GM19467 (cell line): Measurements from ENCODE around the gene DGKK.

Experiments used
- ATAC-seq: cut with Tn5 transposase; IDR thresholded peaks from one replicate; pipeline ENCODE4 v1.9.1; 2021; ENCODE audit warnings: mild to moderate bottlenecking, moderate library complexity; ENCODE audit not compliant: unreplicated experiment

Gene DGKK, protein sequence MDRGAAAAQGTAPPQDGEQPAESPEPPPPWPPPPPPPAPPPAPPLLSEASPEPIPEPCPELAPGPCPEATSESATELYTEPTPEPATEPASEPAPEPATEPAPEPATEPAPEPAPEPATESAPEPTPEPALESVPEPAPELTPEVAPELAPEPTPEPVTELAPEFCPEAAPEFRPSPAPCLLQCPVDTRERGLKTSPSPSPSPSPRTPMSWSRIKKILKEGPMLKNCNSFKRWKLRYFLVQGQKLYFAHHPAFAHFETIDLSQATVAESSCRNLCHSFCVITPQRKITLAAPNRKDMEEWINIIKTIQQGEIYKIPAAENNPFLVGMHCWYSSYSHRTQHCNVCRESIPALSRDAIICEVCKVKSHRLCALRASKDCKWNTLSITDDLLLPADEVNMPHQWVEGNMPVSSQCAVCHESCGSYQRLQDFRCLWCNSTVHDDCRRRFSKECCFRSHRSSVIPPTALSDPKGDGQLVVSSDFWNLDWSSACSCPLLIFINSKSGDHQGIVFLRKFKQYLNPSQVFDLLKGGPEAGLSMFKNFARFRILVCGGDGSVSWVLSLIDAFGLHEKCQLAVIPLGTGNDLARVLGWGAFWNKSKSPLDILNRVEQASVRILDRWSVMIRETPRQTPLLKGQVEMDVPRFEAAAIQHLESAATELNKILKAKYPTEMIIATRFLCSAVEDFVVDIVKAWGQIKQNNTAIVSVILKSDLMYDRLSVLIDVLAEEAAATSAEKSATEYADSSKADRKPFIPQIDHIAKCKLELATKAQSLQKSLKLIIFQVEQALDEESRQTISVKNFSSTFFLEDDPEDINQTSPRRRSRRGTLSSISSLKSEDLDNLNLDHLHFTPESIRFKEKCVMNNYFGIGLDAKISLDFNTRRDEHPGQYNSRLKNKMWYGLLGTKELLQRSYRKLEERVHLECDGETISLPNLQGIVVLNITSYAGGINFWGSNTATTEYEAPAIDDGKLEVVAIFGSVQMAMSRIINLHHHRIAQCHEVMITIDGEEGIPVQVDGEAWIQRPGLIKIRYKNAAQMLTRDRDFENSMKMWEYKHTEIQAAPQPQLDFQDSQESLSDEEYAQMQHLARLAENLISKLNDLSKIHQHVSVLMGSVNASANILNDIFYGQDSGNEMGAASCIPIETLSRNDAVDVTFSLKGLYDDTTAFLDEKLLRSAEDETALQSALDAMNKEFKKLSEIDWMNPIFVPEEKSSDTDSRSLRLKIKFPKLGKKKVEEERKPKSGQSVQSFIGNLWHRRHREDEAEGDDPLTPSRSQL

DNA sequence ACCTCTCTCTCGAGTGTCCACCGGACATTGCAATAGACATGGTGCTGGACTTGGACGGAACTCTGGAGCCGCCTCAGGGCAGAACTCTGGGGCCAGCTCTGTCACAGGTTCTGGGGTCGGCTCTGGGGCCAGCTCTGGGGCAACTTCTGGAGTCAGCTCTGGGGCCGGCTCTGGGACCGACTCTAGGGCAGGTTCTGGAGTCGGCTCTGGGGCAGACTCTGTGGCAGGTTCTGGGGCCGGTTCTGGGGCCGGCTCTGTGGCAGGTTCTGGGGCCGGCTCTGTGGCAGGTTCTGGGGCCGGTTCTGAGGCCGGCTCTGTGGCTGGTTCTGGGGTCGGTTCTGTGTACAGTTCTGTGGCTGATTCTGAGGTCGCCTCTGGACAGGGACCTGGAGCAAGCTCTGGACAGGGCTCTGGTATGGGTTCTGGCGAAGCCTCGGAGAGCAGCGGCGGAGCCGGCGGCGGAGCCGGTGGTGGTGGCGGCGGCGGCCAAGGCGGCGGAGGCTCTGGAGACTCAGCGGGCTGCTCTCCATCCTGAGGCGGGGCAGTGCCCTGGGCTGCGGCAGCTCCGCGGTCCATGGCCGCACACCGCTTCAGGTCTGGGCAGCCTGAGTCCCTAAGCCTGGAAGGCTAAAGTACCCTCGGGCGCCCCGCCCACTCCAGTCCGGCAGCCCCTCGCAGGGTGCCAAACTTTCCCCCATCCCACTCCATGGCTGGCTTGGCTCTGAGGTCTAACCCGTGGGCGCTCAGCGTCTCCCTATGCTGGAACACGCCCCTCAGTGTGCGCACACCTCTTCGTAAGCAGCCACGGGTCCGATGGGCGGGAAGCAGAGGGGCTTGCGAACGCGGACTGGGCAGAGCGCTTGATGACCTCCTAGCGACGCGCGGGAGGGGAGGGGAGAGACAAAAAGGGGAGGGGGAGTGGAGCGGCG, at the start of gene DGKK:
Gene DGKK (minus strand): TSS at position 723 of the 929 bp plus-strand sequence. CDS start 147 bp downstream, at position 576.
- ATAC-seq = no peak

DNA sequence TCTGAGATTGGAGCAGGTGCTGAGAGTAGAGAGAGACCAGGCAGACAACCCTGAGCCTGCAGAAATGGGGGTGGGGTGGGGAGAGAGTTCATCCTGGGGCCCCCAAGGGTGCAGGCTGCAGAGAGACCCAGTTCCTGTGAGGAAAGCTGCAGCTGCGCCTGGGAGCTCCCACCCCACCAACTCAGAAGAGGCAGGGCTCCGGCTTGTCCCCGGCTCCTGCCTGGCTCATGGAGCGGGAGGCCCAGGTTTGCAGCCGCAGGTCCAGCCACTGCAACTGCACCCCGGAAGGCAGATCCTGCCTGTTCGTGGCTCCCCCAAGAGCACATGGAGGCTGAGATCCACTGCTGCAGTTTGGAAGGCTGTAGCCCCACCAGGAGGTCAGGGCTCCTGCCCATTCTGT, 44.2 kb upstream of the DGKK start:
- ATAC-seq = no peak

DNA sequence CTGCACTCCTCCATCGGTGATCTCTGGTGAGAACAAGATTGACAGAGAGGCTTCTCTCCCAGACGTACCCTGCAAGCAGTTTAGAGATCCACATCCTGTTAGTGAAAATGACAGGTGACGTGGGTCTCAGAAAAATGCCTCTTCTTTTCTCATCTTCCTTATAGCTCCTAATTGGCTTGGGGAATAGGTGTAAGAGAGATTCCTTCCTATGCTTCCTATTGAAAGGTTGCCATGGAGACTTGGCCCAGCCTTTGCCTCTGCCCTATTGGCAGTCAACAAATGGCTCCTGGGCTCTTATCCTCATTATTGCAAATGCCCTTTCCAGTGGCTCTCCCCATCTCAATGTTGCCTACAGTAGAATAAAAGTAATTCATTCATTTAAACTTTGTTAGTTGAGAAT, 26.5 kb upstream of the DGKK start:
- no peak for ATAC-seq

DNA sequence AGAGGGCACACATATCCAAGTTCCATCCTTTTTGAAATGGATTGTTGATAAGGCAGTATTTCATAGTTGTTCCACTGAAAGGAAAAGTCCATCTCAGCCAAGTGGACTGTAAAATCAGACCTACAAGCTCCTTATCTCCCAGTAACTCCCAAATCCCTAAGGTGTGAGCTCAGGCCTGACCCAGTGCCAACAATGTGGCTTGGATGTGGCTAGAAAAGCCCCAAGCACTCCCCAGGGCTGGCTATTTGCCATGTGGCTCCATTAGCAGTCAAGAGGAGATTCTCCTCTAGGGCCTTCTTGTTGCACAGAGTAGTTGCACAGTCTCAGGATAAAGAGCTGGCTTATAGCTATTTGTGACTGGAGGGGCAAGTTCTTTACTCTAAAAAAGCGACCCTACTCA, 25.0 kb upstream of the DGKK start:
- ATAC-seq = no peak

DNA sequence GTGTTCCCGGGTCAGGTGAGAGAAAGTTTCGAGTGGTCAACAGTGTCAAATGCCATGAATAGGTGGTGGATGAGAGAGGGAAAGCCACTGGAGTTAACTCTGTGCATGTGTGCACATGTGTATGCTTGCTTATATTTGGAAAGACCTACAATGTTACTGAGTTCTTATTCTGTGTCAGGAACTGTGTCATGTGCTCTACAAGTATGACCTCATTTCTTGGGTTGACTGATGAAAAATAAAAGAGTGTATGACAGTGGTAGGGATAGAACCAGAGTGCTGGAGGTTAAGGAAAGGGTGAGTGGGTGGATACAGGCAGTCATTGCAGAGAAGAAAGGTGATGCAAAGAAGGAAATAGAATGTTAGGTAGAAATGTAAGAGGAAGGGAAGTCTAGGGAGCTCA, 22.1 kb upstream of the DGKK start:
- no peak for ATAC-seq

DNA sequence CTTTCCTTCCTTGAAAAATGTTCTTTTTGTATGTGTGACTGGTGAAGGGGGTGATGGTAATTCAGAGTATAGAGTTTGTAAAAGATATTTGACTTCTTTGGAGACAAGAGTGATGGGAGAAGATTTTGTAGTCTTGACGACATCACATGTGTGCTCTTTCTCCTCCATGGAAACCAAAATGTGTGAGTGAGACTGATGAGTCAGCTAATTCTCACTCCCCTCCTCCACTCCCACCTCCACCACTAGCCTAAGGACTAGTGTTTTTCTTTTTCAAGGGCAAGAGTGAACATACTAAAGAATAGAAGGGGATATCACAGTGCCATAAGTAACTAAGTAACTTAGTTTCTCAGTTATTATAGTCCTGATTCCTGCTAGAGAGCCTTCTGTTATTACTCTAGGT, 14.0 kb upstream of the DGKK start:
- ATAC-seq = no peak

DNA sequence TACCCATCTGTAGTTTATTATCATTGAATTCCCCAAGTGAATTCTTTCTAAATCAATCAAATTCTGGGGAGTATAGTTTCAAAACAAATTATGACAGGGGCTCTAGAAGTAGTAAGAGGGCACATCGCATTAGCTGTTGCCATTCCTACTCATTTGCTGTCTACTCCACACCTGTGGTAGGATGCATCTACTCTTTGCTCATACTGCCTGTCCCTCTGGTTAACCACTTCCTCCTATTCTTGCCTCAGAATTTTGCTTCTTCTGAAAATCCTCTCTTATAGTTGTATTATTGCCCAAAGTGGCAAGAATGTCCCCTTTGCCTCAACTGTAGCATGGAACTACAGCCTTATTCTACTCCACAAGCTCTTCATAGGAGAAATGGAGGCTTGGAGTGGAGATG, 12.7 kb upstream of the DGKK start:
- no peak for ATAC-seq

DNA sequence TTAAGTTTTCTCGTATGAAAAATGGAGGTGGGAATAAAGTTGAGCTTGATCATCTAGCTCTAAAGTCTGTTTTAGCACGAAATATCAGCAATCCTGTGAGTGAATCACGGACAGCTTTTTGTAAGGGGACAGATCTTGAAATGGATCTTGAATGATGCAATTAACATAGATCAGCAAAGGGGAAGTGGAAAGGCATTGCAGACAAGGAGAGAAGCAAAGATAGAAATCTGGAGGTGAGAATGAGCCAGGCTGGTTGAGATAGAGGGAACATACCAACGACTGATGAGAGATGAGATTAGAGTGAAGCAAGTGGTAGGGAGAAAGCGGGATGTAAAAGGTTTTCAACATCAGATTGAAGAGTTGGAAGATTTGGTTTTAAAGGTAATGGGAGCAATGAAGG, 4.6 kb upstream of the DGKK start:
- ATAC-seq = no peak

DNA sequence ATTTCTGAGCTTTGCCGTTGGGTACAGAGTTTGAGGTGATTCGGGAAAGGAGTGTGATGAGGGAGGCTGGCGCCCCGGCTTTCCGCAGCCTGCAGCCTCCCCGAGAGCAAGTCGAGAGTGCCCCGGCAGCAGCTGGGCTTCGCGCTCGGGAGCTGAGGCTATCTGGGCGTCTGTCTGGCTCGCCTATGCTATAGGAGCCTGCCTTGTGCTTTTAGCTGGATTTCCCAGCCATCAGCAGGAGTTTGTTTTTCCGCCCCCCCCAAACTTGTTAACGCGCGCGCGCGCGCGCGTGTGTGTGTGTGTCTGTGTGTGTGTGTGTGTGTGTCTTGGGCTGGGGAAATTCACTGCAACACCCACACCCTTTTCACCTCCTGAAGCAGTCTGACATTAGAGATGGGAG, 765 bp upstream of the DGKK start:
- no peak for ATAC-seq

DNA sequence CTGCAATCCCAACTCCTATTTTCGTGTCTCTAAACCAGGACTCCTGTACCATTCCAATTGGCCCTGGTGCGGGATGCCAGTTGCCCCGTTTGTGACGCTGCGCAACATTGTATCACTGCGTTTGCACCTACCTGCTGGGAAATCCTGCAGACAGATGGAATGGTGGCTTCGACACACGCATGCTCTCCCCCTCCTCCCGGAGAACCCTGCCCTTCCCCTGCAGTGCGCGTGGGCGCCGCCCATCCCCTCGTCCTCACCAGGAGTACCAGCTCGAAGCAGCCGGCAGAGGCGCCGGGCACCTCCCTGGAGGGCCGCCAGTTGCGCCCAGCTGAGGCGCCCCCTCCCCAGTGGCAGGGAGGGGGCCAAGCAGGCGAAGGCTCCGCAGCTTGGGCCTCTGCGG, 1.4 kb downstream of the DGKK start:
- ATAC-seq = no peak

DNA sequence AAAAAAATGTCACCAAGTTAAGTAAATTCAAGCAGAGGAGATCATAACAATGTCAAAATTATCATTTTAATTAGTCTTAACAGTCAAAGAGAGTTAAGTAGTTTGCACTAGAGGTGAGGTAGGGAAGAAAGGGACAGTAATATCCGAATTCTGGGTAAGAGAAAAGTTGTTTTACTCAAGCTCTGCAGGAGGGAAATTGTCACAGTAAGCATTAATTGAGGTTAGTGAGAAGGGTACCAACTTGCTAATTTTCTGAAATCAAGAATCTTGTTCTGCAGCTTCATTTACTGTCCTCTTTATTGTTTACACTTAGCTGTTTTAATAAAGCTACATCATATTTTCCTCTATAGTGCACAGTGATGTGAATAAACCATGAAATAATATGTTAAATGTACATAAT, 11.0 kb downstream of the DGKK start:
- no peak for ATAC-seq

DNA sequence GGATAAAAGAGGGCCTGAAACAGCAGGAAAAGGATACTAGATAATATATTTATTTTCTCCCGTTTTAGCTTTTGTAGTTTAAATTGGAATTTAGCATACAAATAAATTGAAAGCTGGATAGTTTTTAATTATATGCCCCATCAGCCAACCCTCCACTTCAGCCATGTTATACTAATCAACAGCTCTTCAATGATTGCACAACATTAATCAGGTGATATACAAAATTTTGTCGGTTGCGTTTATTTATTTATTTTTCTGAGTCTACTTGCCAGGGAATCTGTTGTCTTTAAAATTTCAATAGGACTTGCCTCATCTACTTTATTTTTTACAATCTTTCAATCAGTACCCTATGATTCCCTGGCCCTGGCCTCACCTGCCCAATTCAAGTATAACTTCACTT, 12.1 kb downstream of the DGKK start:
- no peak for ATAC-seq

DNA sequence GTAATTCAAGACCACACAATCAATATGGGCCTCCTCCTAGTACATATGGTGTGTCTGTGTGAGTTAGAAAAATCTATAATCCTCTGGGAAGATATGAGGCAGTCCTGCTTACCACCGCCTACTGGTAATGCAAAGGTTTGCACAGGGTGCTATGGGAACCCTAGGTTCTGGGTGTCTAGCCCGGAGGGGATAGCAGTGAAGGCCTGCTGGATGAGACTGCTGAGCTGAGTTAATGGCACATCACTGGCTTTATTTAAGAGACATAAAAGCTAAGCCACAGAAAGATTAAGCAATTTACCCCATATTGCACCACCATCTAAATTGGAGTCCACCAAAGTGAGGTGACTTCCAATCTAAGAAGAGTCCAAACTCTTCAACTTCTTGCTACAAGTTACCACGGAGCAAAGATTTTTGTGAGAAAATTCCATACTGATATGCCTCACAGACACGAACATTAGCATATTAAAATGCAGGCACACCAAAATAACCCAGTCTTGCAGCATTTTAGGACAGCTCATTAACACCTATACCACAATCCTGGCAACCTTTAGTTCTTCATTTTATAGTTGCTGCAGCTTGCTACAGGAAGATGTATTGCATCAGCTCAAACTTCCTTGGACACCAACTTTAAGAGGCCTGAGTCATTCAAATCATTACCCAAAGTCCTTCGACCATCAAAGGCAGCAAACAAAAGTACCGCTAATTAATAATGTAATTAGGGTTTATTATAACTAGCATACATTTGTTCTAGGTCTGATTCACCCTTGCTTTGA, 13.7 kb downstream of the DGKK start:
- no peak for ATAC-seq

DNA sequence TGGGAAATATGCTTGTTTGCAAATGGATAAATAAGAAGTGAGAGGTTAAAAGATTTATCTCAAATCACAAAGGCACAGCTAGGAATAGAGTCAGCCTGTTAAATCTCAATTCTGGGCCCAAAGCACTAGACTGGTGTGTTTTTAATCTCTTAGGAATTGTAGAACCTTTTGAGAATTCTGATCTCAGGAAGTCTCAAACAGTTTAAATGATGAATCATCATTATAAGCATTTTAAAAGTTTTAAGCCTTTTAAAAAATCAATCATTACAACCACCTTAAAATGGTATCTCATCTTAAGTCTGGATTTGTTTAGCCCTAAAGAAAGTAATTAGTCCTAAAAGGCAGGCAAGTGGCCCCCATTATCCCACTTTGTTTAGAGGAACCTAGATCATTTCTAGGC, 17.8 kb downstream of the DGKK start:
- ATAC-seq = no peak

DNA sequence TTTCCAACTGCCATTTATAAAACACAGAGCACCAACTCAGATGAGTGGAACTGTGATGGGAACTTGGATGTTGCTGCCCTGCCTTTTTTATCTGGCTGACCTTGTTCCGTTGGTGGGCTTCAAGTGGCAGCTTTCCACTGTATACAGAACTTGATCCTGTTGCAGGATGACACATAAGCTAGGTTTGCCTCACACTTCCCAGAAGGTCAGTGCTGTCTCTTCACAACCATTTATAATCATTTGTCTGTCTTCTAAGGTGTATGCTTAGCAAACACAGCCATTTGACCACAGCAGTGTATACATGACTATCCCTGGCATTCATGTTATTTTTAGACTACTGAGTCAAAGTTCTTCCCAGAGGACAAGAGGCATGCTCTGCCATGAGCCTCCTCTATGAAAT, 20.3 kb downstream of the DGKK start:
- ATAC-seq = no peak

DNA sequence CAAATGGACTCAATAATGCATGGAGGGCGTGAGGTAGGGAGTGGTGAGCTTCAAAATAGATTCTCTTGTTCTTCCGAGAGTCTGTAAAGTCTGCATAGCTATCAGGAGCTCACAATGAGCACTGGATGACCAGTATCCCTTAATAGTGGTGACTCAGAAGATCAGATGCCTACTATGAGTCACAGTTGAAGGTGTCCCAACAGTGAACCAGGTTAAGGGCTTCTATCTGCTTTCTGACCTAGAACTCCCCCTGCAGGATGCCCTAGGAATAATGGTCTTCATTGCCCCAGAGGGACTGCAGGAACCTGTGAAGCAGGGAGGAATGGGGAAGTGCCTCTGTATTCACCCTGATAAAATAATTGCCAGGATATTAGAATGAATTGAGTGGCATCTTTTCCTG, 22.1 kb downstream of the DGKK start:
- ATAC-seq = no peak

DNA sequence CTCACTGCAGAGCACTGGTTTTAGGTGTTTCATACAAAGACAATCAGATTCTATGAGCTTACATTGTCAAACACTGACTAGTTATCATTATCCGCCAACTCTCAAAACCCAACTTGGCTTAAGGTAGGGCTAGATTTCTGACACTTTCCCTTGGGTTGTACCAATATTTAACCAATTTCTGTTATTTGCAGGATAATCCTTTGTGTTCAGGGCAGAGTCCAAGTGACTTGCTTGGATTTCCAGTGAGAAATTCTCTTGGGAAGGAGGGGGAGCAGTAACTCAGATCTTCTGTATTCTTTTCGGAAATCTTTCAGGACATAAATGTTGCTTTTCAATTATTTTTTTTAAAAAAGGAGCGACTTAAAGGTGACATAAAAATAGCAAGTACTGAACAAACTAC, 23.1 kb downstream of the DGKK start:
- ATAC-seq = no peak

DNA sequence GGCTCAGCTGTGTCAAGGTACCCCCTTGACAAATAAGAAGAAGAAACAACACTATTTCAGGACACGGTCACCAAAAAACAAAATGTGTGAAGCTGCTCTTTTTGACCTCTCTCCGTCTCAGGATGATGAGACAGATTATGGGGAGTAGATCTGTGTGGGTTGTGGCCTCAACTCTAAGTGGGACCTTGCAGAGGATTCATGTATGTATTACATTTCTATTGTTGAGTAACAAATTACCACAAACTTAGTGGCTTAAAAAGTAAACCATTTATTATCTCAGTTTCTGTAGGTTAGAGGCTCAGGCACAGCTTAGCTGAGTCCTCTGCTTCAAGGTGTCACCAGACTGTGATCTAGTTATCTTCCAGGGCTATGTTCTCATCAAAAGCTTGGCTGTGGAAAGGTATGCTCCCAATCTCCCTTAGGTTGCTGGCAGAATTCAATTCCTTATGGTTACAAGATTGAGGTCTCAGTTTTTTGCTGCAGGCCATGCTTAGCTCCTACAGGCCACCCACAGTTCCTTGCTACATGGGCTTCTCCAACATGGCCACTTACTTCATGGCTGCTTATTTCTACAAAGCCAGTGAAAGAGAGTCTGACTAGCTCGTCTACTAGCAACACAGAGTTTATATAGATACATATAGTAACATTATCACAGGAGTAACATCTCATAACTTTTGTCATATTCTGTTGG, 28.1 kb downstream of the DGKK start:
- ATAC-seq = peak; percentile 45

DNA sequence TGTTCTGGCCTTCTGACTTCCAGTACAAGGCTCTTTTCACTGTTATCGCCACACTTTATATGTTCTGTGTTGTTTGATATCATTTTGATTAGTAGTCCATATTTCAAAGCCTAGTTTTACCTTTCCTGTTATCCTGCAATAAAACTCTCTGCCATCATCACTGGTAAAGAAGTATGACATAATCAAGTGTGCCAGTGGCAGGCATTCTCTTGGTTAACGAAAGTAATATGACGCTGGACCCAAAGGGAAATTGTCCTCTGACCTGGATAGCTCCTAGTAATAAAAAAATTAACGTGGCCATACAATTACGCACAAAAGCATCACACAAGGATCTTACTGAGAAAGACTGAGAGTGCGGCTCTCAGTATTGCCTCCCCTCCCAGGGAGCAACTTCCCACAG, 33.8 kb downstream of the DGKK start:
- ATAC-seq = no peak
